Loucy (cell line): ENCODE measurements around the gene CNTF.

Source experiments
- CTCF ChIP-seq: fragments of 200-600 bp; sonication (generic); conservative IDR thresholded peaks from 2 replicates; pipeline ENCODE4 v1.5.1; 2014; ENCODE audit warnings: mild to moderate bottlenecking, antibody characterized with exemption, low read length
- EZH2phosphoT487 ChIP-seq: fragments of 200-600 bp; IDR thresholded peaks from 2 replicates; pipeline ENCODE4 v1.6.1; 2018; ENCODE audit warnings: antibody characterized with exemption, mild to moderate bottlenecking, moderate library complexity, borderline replicate concordance

- TF ChIP-seq CTCF (no peak), EZH2phosphoT487 (no peak)
Observed at GRCh38 chr11:58654908-58655296, 32.4 kb downstream of the CNTF start.
